H1 (cell line): ENCODE results near the gene TRAPPC12. TPM values are rescaled to one million over a fixed set of nuclear protein-coding genes. Genes with fewer than 3 reads are reported as not detected.

Experiments used
- FOSL1 ChIP-seq: IDR thresholded peaks from 2 replicates; pipeline ENCODE4 v1.6.1; 2011; ENCODE audit warnings: mild to moderate bottlenecking, low read depth, low read length, moderate library complexity; ENCODE audit not compliant: insufficient read depth
- GABPA ChIP-seq: IDR thresholded peaks from 2 replicates; pipeline ENCODE4 v1.6.1; 2011; ENCODE audit warnings: mild to moderate bottlenecking, low read length, moderate library complexity, borderline replicate concordance; ENCODE audit not compliant: insufficient read depth
- JUN ChIP-seq: IDR thresholded peaks from 2 replicates; pipeline ENCODE4 v1.6.1; 2011; ENCODE audit warnings: low read depth, mild to moderate bottlenecking, improper control_type of control experiment, low read length
- SIN3A ChIP-seq, 2 experiments: IDR thresholded peaks in 1 of 2; conservative IDR thresholded peaks in 1 of 2; 2 replicates each; pipeline ENCODE4 v1.6.1; 2011 to 2012; ENCODE audit warnings: low read length in 2 of 2, improper control_type of control experiment in 1 of 2, low read depth in 1 of 2, mild to moderate bottlenecking in 1 of 2
- SIRT6 ChIP-seq: IDR thresholded peaks from one replicate; pipeline ENCODE4 v1.7.1; 2012; ENCODE audit warnings: low read length, inconsistent platforms
- polyA plus RNA-seq, 7 experiments: library from polyadenylated mRNA; depleted of rRNA in 3 of 7; stranded (reverse) in 5 of 7; unstranded in 2 of 7; fragments of >200 nt in 5 of 7; fragments of 200-250 nt in 2 of 7; gene quantifications; 1 replicate in 5 of 7; 2 replicates in 1 of 7; 4 replicates in 1 of 7; pipeline versions ENCODE4 v1.2.1 to v1.2.3, GENCODE V29; 2011 to 2013; ENCODE audit warnings: missing spikeins in 2 of 7, mixed read lengths in 2 of 7
- total RNA-seq: library from RNA; stranded (reverse); fragmentation: NEBNext Ultra II Directional; extraction: Animal tissue kit (Norgen Biotek cat#: 25700); gene quantifications from 2 replicates; pipeline ENCODE4 v1.2.1, GENCODE V29; 2021
- TF ChIP-seq, protein P1 (sequence below): fragments of 300-600 bp; sonication (generic); IDR thresholded peaks from 2 replicates; pipeline ENCODE4 v1.7.1; 2012; ENCODE audit warnings: low read length, moderate library complexity, mild to moderate bottlenecking, inconsistent platforms; ENCODE audit not compliant: insufficient replicate concordance
- TF ChIP-seq, protein P2 (sequence below): IDR thresholded peaks from 2 replicates; pipeline ENCODE4 v1.6.1; 2011; ENCODE audit warnings: low read length, improper control_type of control experiment
- TF ChIP-seq, protein P3 (sequence below): IDR thresholded peaks from 2 replicates; pipeline ENCODE4 v1.6.1; 2012; ENCODE audit warnings: inconsistent platforms

Gene TRAPPC12
- total and polyA plus RNA-seq, 2 of the 8 experiments (the other 6 are each of a cell fraction or from before 2014, with no cell fraction given): 35.0 to 67.3 TPM

DNA sequence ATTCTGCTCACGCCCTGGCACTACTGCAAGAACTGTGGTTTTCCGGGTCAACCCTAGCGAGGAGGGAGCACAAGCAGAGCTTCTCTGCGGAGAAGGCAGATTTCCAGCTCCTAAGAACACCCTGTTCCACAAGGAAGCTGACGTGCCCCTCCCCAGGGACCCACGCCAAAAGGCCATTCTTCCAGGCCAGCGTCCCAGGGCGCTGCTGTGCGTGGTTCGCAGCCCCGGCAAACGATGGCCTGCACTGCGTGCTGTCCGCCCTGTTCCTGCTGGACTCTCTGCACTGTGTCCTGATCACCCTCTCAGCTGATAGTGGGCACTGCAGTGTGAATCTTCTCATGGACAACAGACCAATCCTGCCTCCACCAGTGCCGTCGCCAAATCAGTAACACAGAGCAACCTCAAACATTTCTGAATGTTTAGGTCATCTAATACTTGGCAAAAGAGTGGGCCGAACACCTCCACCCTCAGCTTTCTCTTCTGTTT lies 90.7 kb downstream of the TRAPPC12 start (continued):
- TF ChIP-seq, protein P1, sequence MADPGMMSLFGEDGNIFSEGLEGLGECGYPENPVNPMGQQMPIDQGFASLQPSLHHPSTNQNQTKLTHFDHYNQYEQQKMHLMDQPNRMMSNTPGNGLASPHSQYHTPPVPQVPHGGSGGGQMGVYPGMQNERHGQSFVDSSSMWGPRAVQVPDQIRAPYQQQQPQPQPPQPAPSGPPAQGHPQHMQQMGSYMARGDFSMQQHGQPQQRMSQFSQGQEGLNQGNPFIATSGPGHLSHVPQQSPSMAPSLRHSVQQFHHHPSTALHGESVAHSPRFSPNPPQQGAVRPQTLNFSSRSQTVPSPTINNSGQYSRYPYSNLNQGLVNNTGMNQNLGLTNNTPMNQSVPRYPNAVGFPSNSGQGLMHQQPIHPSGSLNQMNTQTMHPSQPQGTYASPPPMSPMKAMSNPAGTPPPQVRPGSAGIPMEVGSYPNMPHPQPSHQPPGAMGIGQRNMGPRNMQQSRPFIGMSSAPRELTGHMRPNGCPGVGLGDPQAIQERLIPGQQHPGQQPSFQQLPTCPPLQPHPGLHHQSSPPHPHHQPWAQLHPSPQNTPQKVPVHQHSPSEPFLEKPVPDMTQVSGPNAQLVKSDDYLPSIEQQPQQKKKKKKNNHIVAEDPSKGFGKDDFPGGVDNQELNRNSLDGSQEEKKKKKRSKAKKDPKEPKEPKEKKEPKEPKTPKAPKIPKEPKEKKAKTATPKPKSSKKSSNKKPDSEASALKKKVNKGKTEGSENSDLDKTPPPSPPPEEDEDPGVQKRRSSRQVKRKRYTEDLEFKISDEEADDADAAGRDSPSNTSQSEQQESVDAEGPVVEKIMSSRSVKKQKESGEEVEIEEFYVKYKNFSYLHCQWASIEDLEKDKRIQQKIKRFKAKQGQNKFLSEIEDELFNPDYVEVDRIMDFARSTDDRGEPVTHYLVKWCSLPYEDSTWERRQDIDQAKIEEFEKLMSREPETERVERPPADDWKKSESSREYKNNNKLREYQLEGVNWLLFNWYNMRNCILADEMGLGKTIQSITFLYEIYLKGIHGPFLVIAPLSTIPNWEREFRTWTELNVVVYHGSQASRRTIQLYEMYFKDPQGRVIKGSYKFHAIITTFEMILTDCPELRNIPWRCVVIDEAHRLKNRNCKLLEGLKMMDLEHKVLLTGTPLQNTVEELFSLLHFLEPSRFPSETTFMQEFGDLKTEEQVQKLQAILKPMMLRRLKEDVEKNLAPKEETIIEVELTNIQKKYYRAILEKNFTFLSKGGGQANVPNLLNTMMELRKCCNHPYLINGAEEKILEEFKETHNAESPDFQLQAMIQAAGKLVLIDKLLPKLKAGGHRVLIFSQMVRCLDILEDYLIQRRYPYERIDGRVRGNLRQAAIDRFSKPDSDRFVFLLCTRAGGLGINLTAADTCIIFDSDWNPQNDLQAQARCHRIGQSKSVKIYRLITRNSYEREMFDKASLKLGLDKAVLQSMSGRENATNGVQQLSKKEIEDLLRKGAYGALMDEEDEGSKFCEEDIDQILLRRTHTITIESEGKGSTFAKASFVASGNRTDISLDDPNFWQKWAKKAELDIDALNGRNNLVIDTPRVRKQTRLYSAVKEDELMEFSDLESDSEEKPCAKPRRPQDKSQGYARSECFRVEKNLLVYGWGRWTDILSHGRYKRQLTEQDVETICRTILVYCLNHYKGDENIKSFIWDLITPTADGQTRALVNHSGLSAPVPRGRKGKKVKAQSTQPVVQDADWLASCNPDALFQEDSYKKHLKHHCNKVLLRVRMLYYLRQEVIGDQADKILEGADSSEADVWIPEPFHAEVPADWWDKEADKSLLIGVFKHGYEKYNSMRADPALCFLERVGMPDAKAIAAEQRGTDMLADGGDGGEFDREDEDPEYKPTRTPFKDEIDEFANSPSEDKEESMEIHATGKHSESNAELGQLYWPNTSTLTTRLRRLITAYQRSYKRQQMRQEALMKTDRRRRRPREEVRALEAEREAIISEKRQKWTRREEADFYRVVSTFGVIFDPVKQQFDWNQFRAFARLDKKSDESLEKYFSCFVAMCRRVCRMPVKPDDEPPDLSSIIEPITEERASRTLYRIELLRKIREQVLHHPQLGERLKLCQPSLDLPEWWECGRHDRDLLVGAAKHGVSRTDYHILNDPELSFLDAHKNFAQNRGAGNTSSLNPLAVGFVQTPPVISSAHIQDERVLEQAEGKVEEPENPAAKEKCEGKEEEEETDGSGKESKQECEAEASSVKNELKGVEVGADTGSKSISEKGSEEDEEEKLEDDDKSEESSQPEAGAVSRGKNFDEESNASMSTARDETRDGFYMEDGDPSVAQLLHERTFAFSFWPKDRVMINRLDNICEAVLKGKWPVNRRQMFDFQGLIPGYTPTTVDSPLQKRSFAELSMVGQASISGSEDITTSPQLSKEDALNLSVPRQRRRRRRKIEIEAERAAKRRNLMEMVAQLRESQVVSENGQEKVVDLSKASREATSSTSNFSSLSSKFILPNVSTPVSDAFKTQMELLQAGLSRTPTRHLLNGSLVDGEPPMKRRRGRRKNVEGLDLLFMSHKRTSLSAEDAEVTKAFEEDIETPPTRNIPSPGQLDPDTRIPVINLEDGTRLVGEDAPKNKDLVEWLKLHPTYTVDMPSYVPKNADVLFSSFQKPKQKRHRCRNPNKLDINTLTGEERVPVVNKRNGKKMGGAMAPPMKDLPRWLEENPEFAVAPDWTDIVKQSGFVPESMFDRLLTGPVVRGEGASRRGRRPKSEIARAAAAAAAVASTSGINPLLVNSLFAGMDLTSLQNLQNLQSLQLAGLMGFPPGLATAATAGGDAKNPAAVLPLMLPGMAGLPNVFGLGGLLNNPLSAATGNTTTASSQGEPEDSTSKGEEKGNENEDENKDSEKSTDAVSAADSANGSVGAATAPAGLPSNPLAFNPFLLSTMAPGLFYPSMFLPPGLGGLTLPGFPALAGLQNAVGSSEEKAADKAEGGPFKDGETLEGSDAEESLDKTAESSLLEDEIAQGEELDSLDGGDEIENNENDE: no peak
- TF ChIP-seq, protein P2, sequence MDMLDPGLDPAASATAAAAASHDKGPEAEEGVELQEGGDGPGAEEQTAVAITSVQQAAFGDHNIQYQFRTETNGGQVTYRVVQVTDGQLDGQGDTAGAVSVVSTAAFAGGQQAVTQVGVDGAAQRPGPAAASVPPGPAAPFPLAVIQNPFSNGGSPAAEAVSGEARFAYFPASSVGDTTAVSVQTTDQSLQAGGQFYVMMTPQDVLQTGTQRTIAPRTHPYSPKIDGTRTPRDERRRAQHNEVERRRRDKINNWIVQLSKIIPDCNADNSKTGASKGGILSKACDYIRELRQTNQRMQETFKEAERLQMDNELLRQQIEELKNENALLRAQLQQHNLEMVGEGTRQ: no peak
- TF ChIP-seq SIRT6 (no peak), GABPA (no peak), FOSL1 (no peak), SIN3A (conservative IDR thresholded peaks at IDR 0.05 in 1 of 2, IDR thresholded peaks at IDR 0.05 in 1 of 2; ENCODE audit: low read depth in 1 of 2, low read length in 2 of 2) (no peak), JUN (no peak)
- TF ChIP-seq, protein P3, sequence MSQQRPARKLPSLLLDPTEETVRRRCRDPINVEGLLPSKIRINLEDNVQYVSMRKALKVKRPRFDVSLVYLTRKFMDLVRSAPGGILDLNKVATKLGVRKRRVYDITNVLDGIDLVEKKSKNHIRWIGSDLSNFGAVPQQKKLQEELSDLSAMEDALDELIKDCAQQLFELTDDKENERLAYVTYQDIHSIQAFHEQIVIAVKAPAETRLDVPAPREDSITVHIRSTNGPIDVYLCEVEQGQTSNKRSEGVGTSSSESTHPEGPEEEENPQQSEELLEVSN: no peak
